K562 (cell line): ENCODE measurements around the gene DAGLA. TPM values are rescaled to one million over a fixed set of nuclear protein-coding genes. Genes with fewer than 3 reads are reported as not detected.
A peak's percentile ranks its signal among the peaks of the same experiment; 100 is the strongest.

Experiments
- ATAC-seq: fragments of 200-7000 bp; cut with Tn5 transposase; 3 replicates; pipeline ENCODE4 v1.9.1; 2020; ENCODE audit warnings: moderate library complexity
- BruUV-seq: library from RNA; stranded (reverse); fragments of 400-500 nt; replicated peaks from 2 replicates; lab custom pipeline; 2021; lab: Mats Ljungman, UMichigan
- CTCF ChIA-PET: fragments of 300-600 bp; formaldehyde crosslinking; extraction: SDS; loops from one replicate; lab custom pipeline; 2021; ENCODE audit warnings: low intra/inter-chr PET ratio; lab: Yijun Ruan, JAX
- POLR2A ChIA-PET: fragments of 300-600, 350-650 bp; sonication (Branson Sonifier 250); formaldehyde crosslinking; extraction: SDS; loops from one replicate; lab custom pipeline; 2021; ENCODE audit warnings: antibody characterized with exemption, inconsistent platforms; lab: Yijun Ruan, JAX
- DNase-seq, 4 experiments: peaks; one replicate each; pipeline versions ENCODE4 v3.0.0 to v3.0.0-alpha.2; 2011 to 2018; ENCODE audit warnings: low spot score in 3 of 4, mixed read lengths in 3 of 4; ENCODE audit errors: extremely low read depth in 1 of 4
- FAIRE-seq: peaks from 2 replicates; lab custom pipeline; 2011; peaks lifted over from hg19 to GRCh38; lab: Jason Lieb, UNC
- H2AFZ ChIP-seq: 2 replicates; pipeline ENCODE4 v1.6.0; 2011; ENCODE audit warnings: low read depth, low read length, control low read depth, inconsistent platforms
- H3K27ac ChIP-seq: fragments of 200-600 bp; 3 replicates; pipeline ENCODE4 v1.8.0; 2011; ENCODE audit warnings: low read depth, mild to moderate bottlenecking, control low read depth, inconsistent platforms, low read length, moderate library complexity, mixed read lengths; ENCODE audit errors: extremely low read depth
- H3K27me3 ChIP-seq, 2 experiments: fragments of 300-600 bp in 1 of 2; 2 replicates in 1 of 2; 3 replicates in 1 of 2; pipeline versions ENCODE4 v1.6.0 to v1.8.0; 2011; ENCODE audit warnings: inconsistent platforms in 2 of 2, low read length in 2 of 2, mild to moderate bottlenecking in 1 of 2, mixed read lengths in 1 of 2, moderate library complexity in 1 of 2; ENCODE audit not compliant: control insufficient read depth in 2 of 2, insufficient read depth in 2 of 2
- H3K36me3 ChIP-seq: fragments of 300-600 bp; 3 replicates; pipeline ENCODE4 v1.8.0; 2011; ENCODE audit warnings: mild to moderate bottlenecking, low read length, inconsistent platforms; ENCODE audit not compliant: control insufficient read depth, insufficient read depth
- H3K4me1 ChIP-seq, 2 experiments: fragments of 200-600 bp in 1 of 2; replicated peaks in 1 of 2; 2 replicates in 1 of 2; 3 replicates in 1 of 2; pipeline versions ENCODE4 v1.5.1 to v1.8.0; 2011; ENCODE audit warnings: inconsistent platforms in 2 of 2, low read length in 2 of 2, mild to moderate bottlenecking in 1 of 2, mixed read lengths in 1 of 2, moderate library complexity in 1 of 2; ENCODE audit not compliant: control insufficient read depth in 2 of 2, insufficient read depth in 2 of 2
- H3K4me2 ChIP-seq: 2 replicates; pipeline ENCODE4 v1.6.1; 2011; ENCODE audit warnings: low read length, control low read depth, inconsistent platforms, mixed read lengths; ENCODE audit not compliant: insufficient read depth
- H3K4me3 ChIP-seq: fragments of 200-600 bp; sonication (generic), shearing (Covaris generic); 2 replicates; pipeline ENCODE4 v1.5.1; 2016; ENCODE audit warnings: control low read depth, inconsistent platforms
- H3K79me2 ChIP-seq: fragments of 200-600 bp; 3 replicates; pipeline ENCODE4 v1.8.0; 2011; ENCODE audit warnings: low read length, inconsistent platforms; ENCODE audit not compliant: control insufficient read depth, insufficient read depth
- H3K9ac ChIP-seq, 2 experiments: 2 replicates each; pipeline versions ENCODE4 v1.6.0 to v1.6.1; 2011; ENCODE audit warnings: low read depth in 2 of 2, low read length in 2 of 2, control low read depth in 1 of 2, inconsistent platforms in 1 of 2, mild to moderate bottlenecking in 1 of 2, mixed read lengths in 1 of 2; ENCODE audit not compliant: insufficient read depth in 1 of 2
- H3K9me1 ChIP-seq: one replicate; pipeline ENCODE4 v1.6.0; 2011; ENCODE audit warnings: inconsistent platforms, mild to moderate bottlenecking, low read length, moderate library complexity; ENCODE audit not compliant: control insufficient read depth, insufficient read depth
- H3K9me3 ChIP-seq: replicated peaks from 2 replicates; pipeline ENCODE4 v1.5.1; 2011; ENCODE audit warnings: low read depth, low read length, inconsistent platforms; ENCODE audit not compliant: control insufficient read depth, insufficient read depth
- H4K20me1 ChIP-seq: replicated peaks from 2 replicates; pipeline ENCODE4 v1.6.1; 2011; ENCODE audit warnings: low read length, inconsistent platforms, mixed read lengths; ENCODE audit not compliant: control insufficient read depth, insufficient read depth
- BRCA1 ChIP-seq, 2 experiments: fragments of 450-650 bp in 1 of 2; sonication (generic) in 1 of 2; formaldehyde crosslinking in 1 of 2; IDR thresholded peaks; 2 replicates each; pipeline versions ENCODE4 v1.5.0 to v1.6.1; 2017 to 2020; ENCODE audit warnings: mild to moderate bottlenecking in 1 of 2, missing genetic modification reagents in 1 of 2
- CHD2 ChIP-seq: IDR thresholded peaks from 2 replicates; pipeline ENCODE4 v1.6.1; 2011; ENCODE audit warnings: low read depth, low read length
- CLOCK ChIP-seq: fragments of 250-450 bp; sonication (Bioruptor Pico); IDR thresholded peaks from 2 replicates; pipeline ENCODE4 v1.4.0; 2020; ENCODE audit warnings: mild to moderate bottlenecking, moderate library complexity, borderline replicate concordance
- EP400 ChIP-seq: fragments of 450-650 bp; IDR thresholded peaks from 2 replicates; pipeline ENCODE4 v1.6.1; 2017; ENCODE audit warnings: antibody characterized with exemption, mild to moderate bottlenecking, moderate library complexity
- FOXP4 ChIP-seq: sonication (generic); formaldehyde crosslinking; IDR thresholded peaks from 2 replicates; pipeline ENCODE4 v1.8.0; 2022; ENCODE audit warnings: mild to moderate bottlenecking, missing genetic modification reagents, borderline replicate concordance
- HDAC3 ChIP-seq: fragments of 450-650 bp; IDR thresholded peaks from 2 replicates; pipeline ENCODE4 v1.6.1; 2018; ENCODE audit warnings: borderline replicate concordance, mild to moderate bottlenecking, moderate library complexity; ENCODE audit not compliant: partially characterized antibody
- IRF2 ChIP-seq: sonication (generic); formaldehyde crosslinking; IDR thresholded peaks from 2 replicates; pipeline ENCODE4 v1.8.1; 2022; ENCODE audit warnings: mild to moderate bottlenecking, missing genetic modification reagents
- KDM1A ChIP-seq, 2 experiments: fragments of 450-650 bp; IDR thresholded peaks; 2 replicates each; pipeline ENCODE4 v1.6.1; 2016; ENCODE audit warnings: mild to moderate bottlenecking in 2 of 2
- KDM2B ChIP-seq: fragments of 250-450 bp; sonication (Bioruptor Pico); IDR thresholded peaks from 2 replicates; pipeline ENCODE4 v1.8.0; 2021; ENCODE audit warnings: mild to moderate bottlenecking, moderate library complexity
- KDM5B ChIP-seq: fragments of 200-600 bp; sonication (generic); IDR thresholded peaks from 2 replicates; pipeline ENCODE4 v1.6.1; 2012; ENCODE audit warnings: low read depth, mild to moderate bottlenecking, moderate library complexity, low read length, control low read depth, inconsistent platforms; ENCODE audit not compliant: insufficient replicate concordance
- MYBL2 ChIP-seq, 2 experiments: fragments of 450-650 bp in 1 of 2; sonication (generic) in 1 of 2; formaldehyde crosslinking in 1 of 2; IDR thresholded peaks; 2 replicates each; pipeline versions ENCODE4 v1.6.1 to v1.8.1; 2017 to 2022; ENCODE audit warnings: borderline replicate concordance in 1 of 2, inconsistent platforms in 1 of 2, low read depth in 1 of 2, mild to moderate bottlenecking in 1 of 2, missing genetic modification reagents in 1 of 2, moderate library complexity in 1 of 2
- PHF20 ChIP-seq: fragments of 450-650 bp; IDR thresholded peaks from 2 replicates; pipeline ENCODE4 v1.6.1; 2018; ENCODE audit not compliant: partially characterized antibody
- TAF15 ChIP-seq: fragments of 200-400 bp; formaldehyde crosslinking; IDR thresholded peaks from 2 replicates; pipeline ENCODE4 v1.6.1; 2017; ENCODE audit warnings: mild to moderate bottlenecking, low read depth, low read length, moderate library complexity
- TCF3 ChIP-seq: sonication (generic); formaldehyde crosslinking; IDR thresholded peaks from 2 replicates; pipeline ENCODE4 v1.4.0; 2020; ENCODE audit warnings: mild to moderate bottlenecking, missing genetic modification reagents
- ZBTB9 ChIP-seq: fragments of 450-650 bp; formaldehyde crosslinking; IDR thresholded peaks from 2 replicates; pipeline ENCODE4 v1.4.0; 2020; ENCODE audit warnings: mild to moderate bottlenecking, moderate library complexity
- WGBS: fragments of 100-300 bp; shearing (Covaris generic); methylation state at CpG from one replicate; pipeline ENCODE4 v1.1.6; 2016; ENCODE audit warnings: low coverage, mixed read lengths; ENCODE audit not compliant: insufficient coverage; ENCODE audit errors: missing lambda C conversion rate; 5-methylcytosine and 5-hydroxymethylcytosine counted together
- in situ Hi-C: fragments of 300-500 bp; cut with MboI; formaldehyde crosslinking; loops from 4 replicates; pipeline ENCODE4 v1.15.0; 2018; ENCODE audit warnings: inconsistent platforms, mixed read lengths
- intact Hi-C: fragments of 100-400 bp; cut with micrococcal nuclease; formaldehyde crosslinking; loops from 2 replicates; pipeline ENCODE4 v1.14.2; 2022
- polyA plus RNA-seq, 8 experiments: library from polyadenylated mRNA; depleted of rRNA in 4 of 8; stranded (reverse) in 5 of 8; unstranded in 3 of 8; fragments of >200 nt; fragmentation: Nextera tagmentation in 2 of 8; fragmentation: Illumina TruSeq in 1 of 8; extraction: Ambion mirVana in 2 of 8; extraction: Trizol in 1 of 8; gene quantifications; 2 replicates each; pipeline versions ENCODE4 v1.2.1 to v1.2.3, GENCODE V29; 2011 to 2014; ENCODE audit warnings: inconsistent platforms in 1 of 8, missing spikeins in 1 of 8
- total RNA-seq, 7 experiments: library from RNA; depleted of rRNA in 6 of 7; stranded (reverse); fragments of >200 nt in 6 of 7; fragmentation: Illumina TruSeq in 2 of 7; extraction: Trizol in 2 of 7; gene quantifications; 2 replicates each; pipeline versions ENCODE4 v1.2.1 to v1.2.3, GENCODE V29; 2011 to 2021; ENCODE audit warnings: low replicate concordance in 1 of 7

Gene DAGLA
- total and polyA plus RNA-seq, 9 of the 15 experiments (the other 6 are each of a cell fraction or from before 2014, with no cell fraction given) = 0.03 to 0.16 (median 0.04) TPM; not detected in 4

GRCh38 chr11:61704838-61705237 is 24.6 kb downstream of the DAGLA start:
- Histone ChIP-seq H3K4me3 (no peak overlapping the region), H3K27ac (no peak overlapping the region), H3K27me3 (peaks cover 25 to 78% of the 10 kb centered on the region in 2 experiments; a peak in 4 of 5 replicates), H3K9me1 (no peaks in the 10 kb centered on the region), H3K9ac (0 out of 4 replicates have a peak overlapping the region, but pooled peaks of 1 of the 2 experiments have one; percentile 26), H4K20me1 (peaks cover 19% of the 10 kb centered on the region), H3K79me2 (no peaks in the 10 kb centered on the region), H2AFZ (no peak overlapping the region), H3K4me2 (no peak overlapping the region), H3K36me3 (no peaks in the 10 kb centered on the region), H3K9me3 (no peaks in the 10 kb centered on the region), H3K4me1 (peaks cover 0 to 26% of the 10 kb centered on the region in 2 experiments; a peak in 4 of 5 replicates)
- intact Hi-C loops = no loop called here
- POLR2A ChIA-PET = no interaction called here
- 2% methylated on average over 12 of the region's 15 CpGs for WGBS
- CTCF ChIA-PET = no interaction called here
- DNase-seq = peak in 2 of 4 experiments; percentile 53 to 59
- in situ Hi-C loops = no loop called here
- no TSS peak for BruUV-seq
- no peak for FAIRE-seq
- ATAC-seq = no peak
- TF ChIP-seq MYBL2 (IDR thresholded peaks at IDR 0.05; ENCODE audit: low read depth) = no peak
- no peak for TF ChIP-seq MYBL2 (CRISPR knock-in tag; IDR thresholded peaks at IDR 0.05; ENCODE audit: borderline replicate concordance)
- TF ChIP-seq KDM2B (CRISPR knock-in tag) = peak; percentile 98
- no peak for TF ChIP-seq FOXP4 (CRISPR knock-in tag)
- no peak for TF ChIP-seq HDAC3
- peak in 1 of 2 experiments; percentile 87; a peak in 2 of 4 replicates for TF ChIP-seq KDM1A (IDR thresholded peaks at IDR 0.05)
- no peak for TF ChIP-seq IRF2 (CRISPR knock-in tag)
- no peak for TF ChIP-seq CLOCK (CRISPR knock-in tag)
- TF ChIP-seq TCF3 (CRISPR knock-in tag) = no peak
- TF ChIP-seq KDM5B = no peak
- TF ChIP-seq BRCA1 (IDR thresholded peaks at IDR 0.05) = no peak
- no peak for TF ChIP-seq BRCA1 (CRISPR knock-in tag; IDR thresholded peaks at IDR 0.05)
- TF ChIP-seq TAF15 = no peak
- no peak for TF ChIP-seq EP400
- TF ChIP-seq PHF20 = peak; percentile 70
- no peak for TF ChIP-seq ZBTB9
- no peak for TF ChIP-seq CHD2
